Kidney (tissue), 14 donors: ENCODE data around the gene SPECC1. TPM values are rescaled to one million over a fixed set of nuclear protein-coding genes. Genes with fewer than 3 reads are reported as not detected.

ENCODE experiments used
- DNase-seq, 5 donors: peaks; one replicate each; pipeline ENCODE4 v3.0.0-alpha.2; 2013 to 2020
- FAIRE-seq: peaks from 2 replicates; lab custom pipeline; 2012; peaks lifted over from hg19 to GRCh38; lab: Jason Lieb, UNC
- H3K27ac ChIP-seq, 2 donors: one replicate each; pipeline ENCODE4 v1.7.0; 2013; ENCODE audit warnings: low read depth in 2 of 2, low read length in 2 of 2, inconsistent platforms in 1 of 2
- H3K27me3 ChIP-seq: one replicate; pipeline ENCODE4 v1.7.1; 2013; ENCODE audit warnings: low read length, inconsistent platforms; ENCODE audit not compliant: control insufficient read depth, insufficient read depth
- H3K36me3 ChIP-seq, 3 donors: one replicate each; pipeline versions ENCODE4 v1.7.0 to v1.7.1; 2013; ENCODE audit warnings: low read length in 3 of 3, control low read depth in 1 of 3, inconsistent platforms in 1 of 3; ENCODE audit not compliant: insufficient read depth in 3 of 3, control insufficient read depth in 2 of 3
- H3K4me1 ChIP-seq, 3 donors: one replicate each; pipeline versions ENCODE4 v1.7.0 to v1.7.1; 2013; ENCODE audit warnings: low read length in 3 of 3, inconsistent platforms in 1 of 3, low read depth in 1 of 3; ENCODE audit not compliant: control insufficient read depth in 2 of 3, insufficient read depth in 2 of 3
- H3K4me3 ChIP-seq, 3 donors: one replicate each; pipeline versions ENCODE4 v1.7.0 to v1.8.1; 2013; ENCODE audit warnings: low read length in 3 of 3, control low read depth in 1 of 3, inconsistent platforms in 1 of 3
- H3K9ac ChIP-seq, 3 donors: one replicate each; pipeline versions ENCODE4 v1.7.0 to v1.7.1; 2013; ENCODE audit warnings: low read length in 3 of 3, control low read depth in 1 of 3, inconsistent platforms in 1 of 3
- H3K9me3 ChIP-seq, 3 donors: one replicate each; pipeline versions ENCODE4 v1.7.0 to v1.7.1; 2013; ENCODE audit warnings: low read length in 3 of 3, control low read depth in 1 of 3, inconsistent platforms in 1 of 3; ENCODE audit not compliant: control insufficient read depth in 2 of 3, insufficient read depth in 1 of 3
- CTCF ChIP-seq: IDR thresholded peaks from 3 replicates; pipeline ENCODE4 v1.5.1; 2012; ENCODE audit warnings: mild to moderate bottlenecking, moderate library complexity, borderline replicate concordance; ENCODE audit not compliant: insufficient read depth; ENCODE audit errors: extremely low read depth
- intact Hi-C: fragments of 100-400 bp; cut with DNase I; formaldehyde crosslinking; loops from one replicate; pipeline ENCODE4 v1.11.1; 2022
- polyA plus RNA-seq: library from polyadenylated mRNA; stranded (reverse); fragments of 350-450 nt; fragmentation: Illumina TruSeq; extraction: RNeasy Lipid Tissue Mini Kit (QIAGEN cat#74804); gene quantifications from one replicate; pipeline ENCODE4 v1.2.3, GENCODE V29; 2014; ENCODE audit warnings: low read depth, low replicate concordance; ENCODE audit not compliant: insufficient read depth
- total RNA-seq: library from RNA; stranded (reverse); fragmentation: NEBNext Ultra II Directional; extraction: Animal tissue kit (Norgen Biotek cat#: 25700); gene quantifications from one replicate; pipeline ENCODE4 v1.2.1, GENCODE V29; 2021
- donor health status: control.
- donor health status: control.
- donor health status: control.
- donor health status: control.
- donor health status: control.
- donor health status: DM: yes; HTN: yes; CAD: no.
- donor health status: Normal renal cell carcinoma (clear cell type).

SPECC1 gene
- total and polyA plus RNA-seq, 2 donors from 2014 or later, result 7.6 to 29.1 TPM

- no peaks in the 10 kb centered on the region for H3K9me3 ChIP-seq
- no peak for TF ChIP-seq CTCF
- no peaks in the 10 kb centered on the region for H3K36me3 ChIP-seq
- no peaks in the 10 kb centered on the region for H3K27me3 ChIP-seq
- no peak for DNase-seq
- no peak overlapping the region for H3K9ac ChIP-seq
- peaks cover 0 to 4% (median 0%) of the 10 kb centered on the region in 3 donors for H3K4me1 ChIP-seq
- intact Hi-C loops, result no loop called here
- no peak overlapping the region for H3K4me3 ChIP-seq
- H3K27ac ChIP-seq, result no peak overlapping the region
- FAIRE-seq, result no peak
Observed at GRCh38 chr17:20270369-20270768, 261.2 kb downstream of the SPECC1 start.

GRCh38 chr17:20271011-20271610, 262.0 kb downstream of the SPECC1 start:
- Histone ChIP-seq H3K36me3 (no peaks in the 10 kb centered on the region), H3K27me3 (no peaks in the 10 kb centered on the region), H3K9ac (no peak overlapping the region), H3K27ac (no peak overlapping the region), H3K9me3 (no peaks in the 10 kb centered on the region), H3K4me1 (peaks cover 0 to 4% (median 0%) of the 10 kb centered on the region in 3 donors), H3K4me3 (no peak overlapping the region)
- FAIRE-seq (no peak), DNase-seq (no peak)
- TF ChIP-seq CTCF, result no peak
- intact Hi-C loops, result no loop called here

- Histone ChIP-seq H3K36me3 (no peaks in the 10 kb centered on the region), H3K9me3 (no peaks in the 10 kb centered on the region), H3K27me3 (no peaks in the 10 kb centered on the region), H3K4me1 (no peaks in the 10 kb centered on the region), H3K4me3 (no peak overlapping the region), H3K9ac (no peak overlapping the region), H3K27ac (no peak overlapping the region)
- DNase-seq (no peak), FAIRE-seq (no peak)
- TF ChIP-seq CTCF, result no peak
- intact Hi-C loops, result no loop called here
Observed at GRCh38 chr17:20273741-20274500, 264.8 kb downstream of the SPECC1 start.
